Measurements from ENCODE around the gene PIMREG.
A peak's percentile ranks its signal among the peaks of the same experiment; 100 is the strongest.

The PIMREG gene

DNA sequence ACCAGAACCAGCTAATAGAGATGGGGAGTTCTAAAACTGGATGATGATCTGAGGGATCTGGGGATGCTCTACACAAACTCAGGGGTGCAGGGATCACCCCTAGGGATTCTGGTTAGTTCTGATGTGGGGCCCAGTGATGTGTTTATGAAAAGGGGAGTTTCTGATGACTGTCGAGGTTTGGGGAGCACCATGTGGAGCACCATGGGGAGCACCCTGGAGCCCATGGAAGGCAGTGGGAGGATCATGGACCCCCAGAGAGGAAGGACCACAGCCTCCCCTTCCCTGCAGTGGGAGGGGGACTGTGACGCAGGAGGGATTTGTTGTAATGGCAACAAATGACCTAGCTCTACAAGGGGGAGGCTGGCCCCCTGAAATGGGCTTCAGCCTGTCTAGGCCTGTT lies 18.4 kb downstream of the PIMREG start:
- no peak for DNase-seq

DNA sequence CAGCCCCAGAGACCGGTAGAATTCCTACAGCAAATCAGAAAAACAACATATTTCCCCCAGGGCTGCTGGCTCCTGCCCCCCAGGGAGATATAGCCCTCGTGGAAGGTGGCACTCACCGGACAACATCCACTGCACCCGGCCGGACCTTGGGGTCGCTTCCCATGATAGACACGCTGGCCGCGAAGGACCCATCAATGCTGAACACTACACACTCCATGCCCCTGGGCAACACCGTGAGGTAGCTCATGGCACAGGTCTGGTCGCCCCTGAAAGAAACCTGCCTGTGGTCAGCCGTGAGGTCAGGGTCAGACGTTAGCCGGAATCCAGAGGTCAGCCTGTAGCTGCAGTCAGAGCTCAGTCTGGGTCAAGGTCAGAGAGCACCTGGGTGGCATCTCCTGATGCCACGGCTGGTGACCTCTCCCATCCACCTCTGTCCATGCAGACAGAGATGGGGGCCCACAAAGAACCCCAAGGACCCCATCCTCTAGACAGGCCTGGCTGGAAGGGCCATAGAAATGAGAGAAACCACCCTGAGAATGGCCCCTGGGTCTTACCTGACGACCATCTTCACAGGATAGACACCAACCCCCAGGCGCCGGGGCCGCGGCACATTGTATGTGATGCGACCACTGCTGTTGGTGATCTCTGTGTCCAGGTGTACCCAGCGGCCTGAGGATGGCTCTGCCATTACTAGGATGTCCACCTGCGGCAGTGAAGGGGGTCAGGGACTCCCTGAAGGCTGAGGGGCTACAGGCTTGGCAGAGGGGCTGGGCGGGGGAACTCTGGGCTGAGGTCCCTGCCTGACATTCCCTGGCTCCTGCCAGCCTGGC lies 19.6 kb downstream of the PIMREG start:
- DNase-seq, result no peak

DNA sequence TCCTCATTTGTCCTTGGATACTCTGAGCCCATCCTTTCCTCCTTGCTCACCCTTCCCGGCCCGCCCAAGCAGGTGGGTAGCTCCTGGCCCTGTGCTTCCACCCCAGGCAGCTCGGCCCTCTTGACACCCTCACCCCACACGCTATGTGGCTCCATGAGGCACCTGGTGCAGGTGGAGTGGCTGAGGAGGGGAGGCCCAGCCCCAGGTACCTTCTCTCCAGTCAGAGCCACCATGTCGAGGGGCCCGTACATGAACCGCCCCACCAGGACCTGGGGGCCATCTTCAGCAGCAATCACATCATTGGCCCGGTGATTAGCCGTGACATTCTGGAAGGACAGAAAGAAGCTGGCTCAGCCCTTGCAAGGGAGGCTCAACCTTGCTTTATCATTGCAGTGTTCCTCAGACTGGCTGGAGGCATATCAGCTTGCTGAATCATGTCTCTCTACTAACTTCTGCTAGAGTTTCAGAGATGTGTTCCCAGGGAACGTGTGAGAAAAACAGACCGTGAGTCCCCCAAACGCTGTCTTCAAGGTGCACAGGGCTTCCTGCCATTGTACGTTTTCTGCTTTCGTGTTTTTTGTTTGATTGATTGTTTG lies 20.3 kb downstream of the PIMREG start:
- DNase-seq, result no peak

- no peak for DNase-seq
These were observed 21.1 kb downstream of the PIMREG start for GRCh38 chr17:6465206-6466003.

DNA sequence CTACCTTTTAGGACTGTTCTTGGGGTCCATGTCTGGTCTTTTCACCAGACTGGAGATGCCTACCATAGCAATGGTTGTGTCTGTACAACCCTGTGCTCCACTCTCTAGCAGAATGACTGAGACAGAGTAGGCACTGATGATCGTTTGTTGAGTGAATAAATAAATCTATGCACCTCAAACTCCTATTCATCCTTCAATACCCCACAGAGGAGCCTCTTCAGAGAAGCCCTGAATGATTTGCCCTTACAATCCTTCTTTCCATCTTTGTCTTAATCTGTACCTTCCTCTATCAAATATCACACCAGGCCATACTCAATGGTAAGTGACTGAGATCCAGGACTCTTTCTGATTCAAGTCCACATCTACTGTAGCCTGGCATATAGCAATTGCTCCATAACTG lies 23.3 kb downstream of the PIMREG start:
- DNase-seq, result no peak

- no peak for DNase-seq
These were observed 24.0 kb downstream of the PIMREG start for GRCh38 chr17:6468051-6468790.

DNA sequence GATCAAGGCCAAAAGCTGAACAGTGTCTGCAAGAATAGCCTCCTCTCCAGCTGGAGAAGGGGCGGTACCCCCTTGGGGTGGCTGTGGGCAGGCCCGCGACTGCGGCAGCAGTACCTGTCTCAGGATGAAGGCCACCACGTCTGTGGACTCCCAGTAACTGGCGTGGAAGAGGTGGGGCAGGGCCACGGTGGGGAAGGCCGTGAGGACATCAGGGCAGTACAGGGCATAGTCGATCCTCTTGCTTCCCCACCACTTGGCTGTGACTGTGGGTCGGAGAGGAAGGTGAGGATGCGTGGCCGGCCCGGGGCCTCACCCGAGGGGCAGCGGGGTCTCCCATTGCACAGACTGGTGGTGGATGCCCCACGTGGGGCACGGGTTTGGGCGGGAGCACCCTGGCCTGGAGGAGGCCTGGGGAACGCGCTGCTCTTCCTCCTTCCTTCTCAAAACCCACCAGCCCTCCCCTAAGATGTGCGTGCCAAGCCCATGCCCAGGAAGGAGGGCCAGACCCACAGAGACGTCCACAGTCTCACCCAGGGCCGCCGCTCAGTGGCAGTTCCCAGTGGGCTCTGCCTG lies 26.0 kb downstream of the PIMREG start:
- DNase-seq, result no peak

DNA sequence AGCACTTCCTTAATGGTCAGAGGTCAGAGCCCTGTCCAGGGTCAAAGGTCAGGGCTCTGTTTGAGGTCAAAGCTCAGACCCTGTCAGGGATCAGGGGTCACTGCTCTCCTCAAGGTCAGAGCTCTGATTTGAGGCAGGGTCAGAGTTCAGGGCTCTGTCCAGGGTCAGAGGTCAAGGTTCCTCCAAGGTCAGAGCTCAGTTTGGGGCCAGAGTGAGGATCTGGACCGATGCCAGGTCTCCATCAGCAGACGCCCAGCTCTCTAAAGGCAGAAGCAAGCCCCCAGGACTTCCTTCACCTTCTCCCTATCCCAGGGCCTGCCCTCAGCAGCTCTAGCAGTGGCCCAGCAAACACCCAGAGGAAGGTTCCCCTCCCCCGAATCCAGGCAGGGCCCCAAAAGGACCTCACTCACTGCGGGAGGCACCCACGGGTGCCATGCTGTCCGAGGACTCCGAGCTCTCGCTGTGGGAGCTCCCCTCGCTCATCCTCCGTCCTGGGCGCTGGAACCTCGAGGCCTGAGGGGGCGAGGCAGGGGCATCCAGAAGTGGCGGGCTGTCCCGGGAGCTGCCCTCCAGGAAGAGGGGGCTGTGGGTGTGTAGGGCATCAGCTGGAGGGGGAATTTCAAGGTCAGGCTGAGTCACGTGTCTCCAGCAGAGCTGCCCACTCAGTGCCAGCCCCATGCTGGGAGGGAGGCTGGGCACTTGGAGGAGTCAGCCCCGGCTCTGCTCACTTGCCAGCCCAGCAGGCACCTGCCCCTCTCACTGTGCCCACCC lies 26.7 kb downstream of the PIMREG start:
- no peak for DNase-seq

DNA sequence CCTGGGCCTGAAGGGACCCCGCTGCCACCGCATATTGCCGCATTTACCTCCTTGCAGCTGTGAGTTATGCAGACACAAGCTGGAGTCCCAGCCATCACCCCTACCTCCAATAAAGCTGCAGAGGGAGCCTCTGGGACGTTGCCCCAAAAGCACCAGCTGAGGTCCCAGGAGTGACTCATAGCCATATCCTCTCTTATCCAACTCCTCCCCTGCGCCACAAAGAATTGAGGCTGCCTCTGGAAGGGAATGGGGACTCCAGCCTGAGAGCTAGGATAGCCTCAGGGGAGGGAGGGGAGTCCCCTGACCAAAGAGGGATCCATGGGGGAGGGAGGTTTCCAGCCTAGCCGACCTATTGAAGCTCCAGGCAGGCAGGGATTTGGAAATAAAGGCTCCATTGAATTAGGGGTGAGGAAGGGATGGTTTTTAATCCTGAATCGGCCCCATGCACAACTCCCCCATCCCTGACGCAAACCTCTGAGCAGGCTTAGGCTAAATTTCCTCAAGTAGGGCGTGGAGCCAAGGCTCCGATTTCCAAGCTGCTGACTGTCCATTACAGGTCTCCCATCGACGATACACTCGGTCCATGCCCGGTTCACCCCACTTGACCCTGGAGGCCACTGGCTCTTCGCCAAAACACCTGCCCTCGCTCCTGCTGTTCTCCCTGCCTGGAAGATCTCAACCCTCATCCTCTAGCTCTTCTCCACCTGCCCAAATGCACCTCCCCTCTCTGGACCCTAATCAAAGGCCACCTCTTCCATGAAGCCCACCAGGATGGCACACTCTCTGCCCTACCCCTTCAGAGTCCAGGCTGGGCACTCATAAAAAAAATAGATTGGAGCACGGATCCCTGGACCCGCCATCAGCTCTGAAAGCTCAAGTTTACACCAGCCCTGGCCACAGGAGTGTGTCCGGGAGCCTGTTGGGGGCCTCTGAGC lies 27.5 kb downstream of the PIMREG start:
- DNase-seq, result no peak

- DNase-seq, result no peak
These were observed 28.3 kb downstream of the PIMREG start for GRCh38 chr17:6472517-6472916.

DNA sequence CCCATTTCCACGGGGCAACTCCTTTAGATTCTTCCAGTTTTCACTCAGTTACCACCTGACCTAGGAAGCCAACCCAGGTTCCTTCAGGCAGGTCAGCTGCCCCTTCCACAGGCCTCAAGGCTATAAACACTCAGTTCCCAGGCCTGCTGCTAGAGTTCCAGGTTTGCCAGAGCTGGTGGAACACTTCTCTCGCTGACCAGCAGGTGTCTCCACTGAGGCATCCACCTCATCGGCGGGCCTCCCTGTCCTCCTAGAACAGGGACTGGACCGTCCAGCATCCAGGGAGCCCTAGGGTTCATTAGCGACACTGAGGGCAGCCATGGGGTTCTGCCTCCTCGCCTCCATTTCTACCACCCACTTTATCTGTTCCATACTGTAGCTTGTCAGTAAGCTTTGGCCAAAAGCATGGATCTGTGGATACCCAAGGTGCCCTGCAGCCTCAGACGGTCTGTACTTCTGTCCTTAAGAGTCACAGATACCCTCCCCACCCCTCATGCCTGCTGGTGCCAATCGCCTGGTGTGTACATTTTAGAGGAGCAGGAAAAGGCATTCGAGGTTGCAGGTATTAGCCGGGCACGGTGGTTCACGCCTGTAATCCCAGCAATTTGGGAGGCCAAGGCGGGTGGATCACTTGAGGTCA lies 29.0 kb downstream of the PIMREG start:
- DNase-seq, result peak; percentile 20 to 54 (median 28)

GRCh38 chr17:6474376-6474775 lies 30.1 kb downstream of the PIMREG start:
- DNase-seq, result no peak

DNA sequence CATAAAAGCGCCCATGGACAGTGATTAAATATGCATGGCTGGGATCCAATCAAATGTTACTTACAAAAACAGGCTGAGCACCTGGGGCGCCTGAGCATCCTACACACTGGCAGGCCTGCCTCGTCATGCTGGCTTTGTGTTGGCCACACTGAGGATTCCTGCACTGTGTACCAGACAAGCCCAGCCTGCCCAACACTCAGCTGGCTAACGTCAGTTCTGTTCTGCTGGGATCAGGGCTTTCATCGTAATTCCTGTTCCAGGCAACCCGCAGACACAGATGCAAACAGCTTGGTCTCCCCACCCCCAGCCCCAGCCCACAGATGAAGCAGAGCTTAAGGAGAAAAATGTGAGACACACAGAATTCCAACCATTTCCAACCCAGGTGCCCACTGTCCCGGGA lies 30.7 kb downstream of the PIMREG start:
- DNase-seq, result no peak

GRCh38 chr17:6475411-6475810 lies 31.2 kb downstream of the PIMREG start:
- no peak for DNase-seq

DNA sequence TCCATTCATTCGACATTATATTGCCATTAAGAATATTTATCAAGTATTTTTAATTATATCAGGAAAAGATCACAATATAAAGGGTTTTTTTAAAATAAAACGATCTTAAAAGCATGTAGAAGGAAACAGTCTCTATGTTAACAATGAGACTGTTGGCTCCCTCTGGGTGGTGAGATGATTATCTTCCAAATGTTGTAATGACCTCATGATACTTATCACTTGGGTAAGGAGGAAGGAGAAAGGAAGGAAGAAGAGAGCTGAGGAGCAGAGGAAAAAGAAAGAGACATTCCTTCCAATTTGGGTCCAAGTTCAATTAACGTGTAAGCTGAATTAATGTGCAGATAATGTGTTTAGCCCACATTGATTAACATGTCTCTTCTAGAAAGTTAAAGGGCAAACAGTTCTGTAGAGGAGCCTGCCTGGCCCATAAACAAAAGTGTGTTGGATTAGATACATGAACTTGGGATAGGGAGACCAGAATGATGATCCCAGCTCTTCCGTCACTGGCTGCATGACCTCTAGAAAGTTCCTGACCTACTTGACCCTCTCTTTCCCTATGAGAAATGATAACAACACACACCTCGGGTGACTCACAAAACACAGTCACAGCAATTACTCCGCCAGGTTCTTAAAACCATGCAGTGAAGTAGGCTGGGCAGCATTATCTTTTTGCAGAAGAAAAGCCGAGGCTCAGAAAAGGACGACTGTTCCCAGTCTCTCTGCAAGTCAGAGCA lies 32.0 kb downstream of the PIMREG start:
- DNase-seq, result no peak

DNA sequence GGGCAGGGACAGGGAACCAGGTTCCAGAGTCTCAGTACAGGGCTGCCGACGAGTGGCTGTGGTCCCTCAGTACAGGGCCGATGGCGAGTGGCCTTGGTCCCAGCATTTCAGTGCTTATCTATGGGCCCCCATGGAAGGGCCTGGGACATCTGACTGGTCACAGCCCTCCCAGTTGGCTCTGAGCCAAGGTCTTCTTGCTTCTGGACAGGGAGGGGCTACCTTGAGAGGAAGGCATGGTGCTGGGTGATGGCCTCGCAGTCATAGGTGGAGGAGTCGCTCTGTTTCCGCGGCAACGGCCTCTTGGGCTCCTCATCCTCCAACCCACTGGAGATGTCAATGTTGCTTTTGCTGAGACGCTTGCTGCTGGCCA lies 32.5 kb downstream of the PIMREG start:
- DNase-seq, result no peak

DNA sequence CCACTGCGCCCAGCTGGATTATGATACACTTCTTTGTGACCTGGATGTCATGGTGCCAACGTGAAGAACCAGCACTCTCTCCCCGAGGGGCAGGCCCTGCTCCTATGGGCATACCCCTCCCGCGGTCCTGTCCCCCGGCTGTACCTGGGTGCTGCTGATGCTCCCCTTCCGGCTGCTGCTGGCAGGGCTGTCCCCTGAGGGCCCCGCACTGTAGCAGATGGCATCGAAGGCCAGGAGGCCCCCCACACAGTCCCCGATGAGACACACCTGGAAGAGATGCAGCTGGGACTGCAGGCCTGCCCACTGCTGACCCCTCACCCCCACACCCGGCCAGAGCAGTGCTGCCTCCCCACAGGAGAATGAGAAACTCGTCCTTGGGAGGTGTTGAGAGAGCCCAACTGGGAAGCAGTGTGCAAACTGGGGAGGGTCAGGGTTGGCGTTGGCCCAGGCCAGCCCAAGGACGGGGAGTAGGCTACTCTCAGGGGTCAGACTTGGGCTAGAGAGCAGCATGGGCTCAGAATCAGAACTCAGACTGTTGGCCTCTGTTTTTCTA lies 33.7 kb downstream of the PIMREG start:
- DNase-seq, result no peak

DNA sequence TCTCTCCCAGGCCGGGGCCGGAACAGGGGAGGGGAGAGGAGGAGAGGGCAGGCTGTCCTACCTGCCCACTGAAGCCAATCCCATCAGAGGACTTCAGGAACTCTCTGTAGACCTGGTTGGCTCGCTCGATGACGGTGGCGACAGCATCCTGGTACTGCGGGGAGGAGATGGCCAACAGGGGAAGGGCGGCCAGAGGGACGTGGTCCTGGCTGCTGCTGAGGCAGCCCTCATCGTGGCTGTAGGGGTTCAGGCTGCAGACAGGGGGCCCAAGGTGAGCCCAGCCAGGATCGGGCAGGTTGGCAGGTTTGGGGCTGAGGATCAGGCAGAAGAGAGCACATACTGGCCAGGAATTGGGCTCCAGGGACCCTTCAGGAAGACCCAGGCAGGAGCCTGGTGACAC lies 34.2 kb downstream of the PIMREG start:
- DNase-seq, result no peak

DNA sequence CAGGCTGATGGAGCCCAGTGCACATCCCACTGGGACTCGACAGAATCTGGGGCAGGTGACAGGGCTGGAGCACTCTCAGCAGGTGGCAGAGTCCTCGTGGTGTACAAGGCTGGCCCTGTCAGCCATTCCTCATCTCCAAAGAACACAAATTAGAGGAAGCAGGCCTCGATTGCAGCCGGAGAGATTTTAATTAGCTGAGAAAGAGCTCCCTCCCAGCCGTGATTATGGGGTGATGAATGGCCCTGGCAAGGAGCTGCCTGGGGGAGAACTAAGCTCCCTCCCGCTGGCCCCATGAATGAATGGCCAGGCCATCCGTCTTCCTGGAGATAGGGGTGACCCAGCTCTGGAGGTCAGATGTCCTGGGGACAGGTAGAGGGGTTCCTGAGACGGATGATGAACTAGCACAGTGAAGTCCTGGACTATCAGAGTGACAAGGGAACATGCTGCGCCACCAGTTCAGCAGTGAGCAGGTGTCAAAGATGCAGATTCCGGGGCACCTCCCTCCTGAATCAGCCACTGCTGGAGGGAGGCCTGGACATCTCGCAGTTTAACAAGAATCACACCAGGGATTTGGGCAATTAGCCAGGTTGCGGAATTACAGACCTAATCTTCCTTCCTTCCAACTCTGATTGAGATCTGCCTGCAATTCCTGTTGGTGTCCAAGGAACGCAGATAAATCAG lies 35.5 kb downstream of the PIMREG start:
- DNase-seq, result no peak

Data from activated naive CD4-positive, alpha-beta T cell (primary cell).